Measurements from ENCODE around the gene LHFPL2.

GRCh38 chr5:78610163-78610583 is 38.4 kb downstream of the LHFPL2 start:
- TF ChIP-seq CTCF (IDR thresholded peaks at IDR 0.05) (no peak), POLR2A (IDR thresholded peaks at IDR 0.05) (no peak), POLR2AphosphoS5 (IDR thresholded peaks at IDR 0.05) (peak; percentile 6)

All from prostate gland (tissue), 2 donors.